Stimulated activated CD4-positive, alpha-beta T cell treated with anti-CD3 and anti-CD28 coated beads, Interleukin-12 subunit alpha, Interleukin-12 subunit beta, amount 100 ng/mL, for 48 hours (primary cell): ENCODE data around the gene HINT1.

Source experiments
- DNase-seq, 3 donors: peaks; one replicate each; pipeline ENCODE4 v3.0.0-alpha.2; 2020; ENCODE audit warnings: low read depth in 2 of 3, low spot score in 1 of 3

Gene HINT1

GRCh38 chr5:131112424-131112823, 52.6 kb downstream of the HINT1 start:
- no peak for DNase-seq

DNA sequence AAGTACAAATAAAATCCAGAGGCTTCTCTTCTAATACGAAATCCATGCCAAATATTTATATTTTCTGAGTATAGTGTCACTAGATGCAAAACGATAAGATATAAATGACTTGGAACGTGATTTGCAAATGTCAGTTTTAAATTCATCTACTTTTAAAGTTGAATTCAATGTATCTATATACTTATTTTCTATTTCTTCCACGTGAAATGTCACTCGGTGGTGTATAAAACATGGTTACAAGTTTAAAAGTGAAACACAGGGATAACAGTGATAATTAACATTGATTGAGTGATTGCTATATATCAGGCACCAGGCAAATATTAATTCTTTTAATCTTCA, 54.8 kb downstream of the HINT1 start:
- DNase-seq = no peak

GRCh38 chr5:131109540-131110255, 55.4 kb downstream of the HINT1 start:
- peak in 2 of 3 donors; percentile 7 to 41 for DNase-seq
